ENCODE results near the gene FADD. TPM values are rescaled to one million over a fixed set of nuclear protein-coding genes. Genes with fewer than 3 reads are reported as not detected.

The FADD gene
- total and polyA plus RNA-seq, 2 donors (not counting 3 experiments of a cell fraction or from before 2014, with no cell fraction given) = 35.4 to 45.1 TPM

DNA sequence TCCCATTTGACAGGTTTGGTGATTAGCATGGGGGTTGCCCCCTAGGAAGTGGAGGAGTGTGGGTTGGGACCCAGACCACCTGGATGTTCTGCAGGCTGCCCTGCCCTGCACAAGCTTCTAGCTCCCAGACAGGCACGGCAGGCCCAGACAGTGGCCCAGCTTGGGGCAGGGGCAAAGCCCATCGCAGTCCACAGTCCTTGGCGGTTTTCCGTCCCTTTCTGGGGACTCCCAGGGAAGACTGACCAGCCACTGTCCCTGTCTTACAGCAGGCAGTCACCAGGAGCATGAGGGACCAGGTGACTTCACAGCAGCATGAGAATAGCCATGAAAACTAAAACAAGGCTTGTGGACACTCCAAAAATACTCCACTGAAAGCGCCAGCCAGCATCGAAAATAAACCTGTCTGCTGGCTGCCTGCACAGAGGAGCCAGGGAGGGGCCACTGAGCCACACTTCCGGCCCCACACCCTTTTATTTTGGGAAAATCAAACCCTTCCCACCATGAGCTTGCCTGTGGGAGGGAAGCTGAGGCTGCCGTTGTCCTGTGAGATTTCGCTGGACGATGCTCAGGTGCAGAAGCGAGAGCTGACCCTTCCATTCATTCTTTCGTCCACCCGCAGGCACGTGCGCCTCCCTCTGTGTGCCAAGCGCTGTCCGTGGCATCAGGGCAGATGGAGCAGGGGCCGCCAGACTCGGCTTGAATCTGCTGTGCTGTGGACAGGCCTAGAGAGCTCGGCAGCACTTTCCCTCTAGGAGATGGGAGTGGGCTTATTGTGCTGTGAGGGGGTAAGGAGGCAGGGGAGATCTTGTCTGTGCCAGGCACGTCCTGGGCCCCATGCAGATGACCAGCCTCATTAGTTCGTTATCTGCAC, 28.0 kb downstream of the FADD start:
- H3K36me3 ChIP-seq (ENCODE audit: control insufficient read depth in 2 of 2, extremely low read depth in 1 of 2, insufficient read depth in 2 of 2, low read length in 2 of 2) = no peaks in the 10 kb centered on the region
- FAIRE-seq (no peak), DNase-seq (ENCODE audit: low read depth, low spot score) (no peak)
- H3K27me3 ChIP-seq (ENCODE audit: control insufficient read depth in 2 of 2, insufficient read depth in 2 of 2, low read length in 2 of 2) = no peaks in the 10 kb centered on the region
- POLR2A ChIA-PET = interaction anchor here (0.6 kb wide), 1 partner anchor 10 kb away, joined by 7 read pairs; no protein-coding TSS in a partner anchor
- CTCF ChIA-PET = interaction anchor here (1.0 to 1.4 kb wide), 5 partner anchors 10 to 312 kb away, joined by 3 read pairs; no protein-coding TSS in a partner anchor
- intact Hi-C loops (cut with micrococcal nuclease) (no loop called here), dilution Hi-C loops (cut with MboI; ENCODE audit: extremely low pct_ligation_motif_present, low sequenced_read_pairs) (no loop called here)
- no peak overlapping the region for H3K9ac ChIP-seq (replicated peaks; ENCODE audit: extremely low read depth, insufficient read depth, low read length)
- H3K9me1 ChIP-seq (replicated peaks; ENCODE audit: control insufficient read depth, extremely low read depth, insufficient read depth, low read length) = no peaks in the 10 kb centered on the region
- H3K79me2 ChIP-seq (ENCODE audit: control insufficient read depth, insufficient read depth, low read length) = no peaks in the 10 kb centered on the region
- H3K27ac ChIP-seq (ENCODE audit: insufficient read depth, low read depth, low read length) = no peak overlapping the region
- no peak overlapping the region for H3K4me3 ChIP-seq (replicated peaks in 1 of 3; ENCODE audit: insufficient read depth in 1 of 3, low read depth in 1 of 3, low read length in 3 of 3)
- no TSS peak for BruUV-seq (replicated peaks)
- H2AFZ ChIP-seq (ENCODE audit: low read depth, low read length) = no peak overlapping the region
- TF ChIP-seq POLR2AphosphoS5 (IDR thresholded peaks at IDR 0.05; ENCODE audit: insufficient read depth, low read depth, low read length) (no peak), POLR2A (IDR thresholded peaks at IDR 0.05; ENCODE audit: low read depth, low read length) (no peak)
- TF ChIP-seq, protein P1, sequence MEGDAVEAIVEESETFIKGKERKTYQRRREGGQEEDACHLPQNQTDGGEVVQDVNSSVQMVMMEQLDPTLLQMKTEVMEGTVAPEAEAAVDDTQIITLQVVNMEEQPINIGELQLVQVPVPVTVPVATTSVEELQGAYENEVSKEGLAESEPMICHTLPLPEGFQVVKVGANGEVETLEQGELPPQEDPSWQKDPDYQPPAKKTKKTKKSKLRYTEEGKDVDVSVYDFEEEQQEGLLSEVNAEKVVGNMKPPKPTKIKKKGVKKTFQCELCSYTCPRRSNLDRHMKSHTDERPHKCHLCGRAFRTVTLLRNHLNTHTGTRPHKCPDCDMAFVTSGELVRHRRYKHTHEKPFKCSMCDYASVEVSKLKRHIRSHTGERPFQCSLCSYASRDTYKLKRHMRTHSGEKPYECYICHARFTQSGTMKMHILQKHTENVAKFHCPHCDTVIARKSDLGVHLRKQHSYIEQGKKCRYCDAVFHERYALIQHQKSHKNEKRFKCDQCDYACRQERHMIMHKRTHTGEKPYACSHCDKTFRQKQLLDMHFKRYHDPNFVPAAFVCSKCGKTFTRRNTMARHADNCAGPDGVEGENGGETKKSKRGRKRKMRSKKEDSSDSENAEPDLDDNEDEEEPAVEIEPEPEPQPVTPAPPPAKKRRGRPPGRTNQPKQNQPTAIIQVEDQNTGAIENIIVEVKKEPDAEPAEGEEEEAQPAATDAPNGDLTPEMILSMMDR (IDR thresholded peaks at IDR 0.05; ENCODE audit: extremely low read depth in 1 of 2, insufficient read depth in 1 of 2, low read depth in 1 of 2, low read length in 2 of 2) = no peak
- H3K4me1 ChIP-seq (ENCODE audit: control insufficient read depth, extremely low read depth, insufficient read depth, low read length) = peaks cover 7% of the 10 kb centered on the region
- H3K9me3 ChIP-seq (replicated peaks; ENCODE audit: control insufficient read depth, insufficient read depth, low read length) = no peaks in the 10 kb centered on the region
- no peaks in the 10 kb centered on the region for H4K20me1 ChIP-seq (replicated peaks; ENCODE audit: control insufficient read depth, extremely low read depth, insufficient read depth, low read length)
- no peak overlapping the region for H3K4me2 ChIP-seq (ENCODE audit: insufficient read depth, low read length)

DNA sequence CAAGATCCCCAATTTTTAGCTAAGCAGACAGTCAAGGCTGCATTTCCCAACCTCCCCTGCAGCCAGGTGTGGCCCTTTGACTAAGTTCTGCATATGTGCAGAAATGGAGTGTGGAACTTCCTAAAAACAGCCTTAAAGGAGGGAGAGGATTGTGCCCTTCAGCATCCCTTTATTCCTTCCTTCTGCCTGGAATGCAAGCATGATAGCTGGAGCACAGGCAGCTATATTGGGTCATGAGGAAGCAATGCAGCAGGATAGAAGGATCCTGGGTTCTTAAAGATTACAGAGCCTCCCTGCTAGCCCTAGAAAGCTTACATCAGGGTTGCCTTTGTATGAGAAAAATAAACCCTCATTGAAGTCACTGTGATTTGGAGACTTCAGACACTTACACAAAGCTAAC, 29.9 kb downstream of the FADD start:
- peaks cover 7% of the 10 kb centered on the region for H3K4me1 ChIP-seq (ENCODE audit: control insufficient read depth, extremely low read depth, insufficient read depth, low read length)
- DNase-seq (ENCODE audit: low read depth, low spot score) (no peak), FAIRE-seq (no peak)
- dilution Hi-C loops (cut with MboI; ENCODE audit: extremely low pct_ligation_motif_present, low sequenced_read_pairs) = no loop called here
- no peaks in the 10 kb centered on the region for H3K9me1 ChIP-seq (replicated peaks; ENCODE audit: control insufficient read depth, extremely low read depth, insufficient read depth, low read length)
- no peaks in the 10 kb centered on the region for H3K9me3 ChIP-seq (replicated peaks; ENCODE audit: control insufficient read depth, insufficient read depth, low read length)
- no peak overlapping the region for H3K27ac ChIP-seq (ENCODE audit: insufficient read depth, low read depth, low read length)
- intact Hi-C loops (cut with micrococcal nuclease) = loop anchor here (1.0 kb wide), 1 partner anchor 29 kb away; no protein-coding TSS in a partner anchor
- H3K27me3 ChIP-seq (ENCODE audit: control insufficient read depth in 2 of 2, insufficient read depth in 2 of 2, low read length in 2 of 2) = no peaks in the 10 kb centered on the region
- H3K4me2 ChIP-seq (ENCODE audit: insufficient read depth, low read length) = no peak overlapping the region
- no peaks in the 10 kb centered on the region for H4K20me1 ChIP-seq (replicated peaks; ENCODE audit: control insufficient read depth, extremely low read depth, insufficient read depth, low read length)
- ChIA-PET CTCF (interaction anchor here (0.7 kb wide), 1 partner anchor 11 kb away, joined by 3 read pairs; no protein-coding TSS in a partner anchor), POLR2A (no interaction called here)
- no peaks in the 10 kb centered on the region for H3K79me2 ChIP-seq (ENCODE audit: control insufficient read depth, insufficient read depth, low read length)
- no peaks in the 10 kb centered on the region for H3K36me3 ChIP-seq (ENCODE audit: control insufficient read depth in 2 of 2, extremely low read depth in 1 of 2, insufficient read depth in 2 of 2, low read length in 2 of 2)
- H2AFZ ChIP-seq (ENCODE audit: low read depth, low read length) = no peak overlapping the region
- H3K4me3 ChIP-seq (replicated peaks in 1 of 3; ENCODE audit: insufficient read depth in 1 of 3, low read depth in 1 of 3, low read length in 3 of 3) = no peak overlapping the region
- no TSS peak for BruUV-seq (replicated peaks)
- no peak overlapping the region for H3K9ac ChIP-seq (replicated peaks; ENCODE audit: extremely low read depth, insufficient read depth, low read length)
- TF ChIP-seq POLR2A (IDR thresholded peaks at IDR 0.05; ENCODE audit: low read depth, low read length) (no peak), EZH2 (IDR thresholded peaks at IDR 0.05; ENCODE audit: borderline replicate concordance, low read depth, low read length, severe bottlenecking) (no peak), JUN (IDR thresholded peaks at IDR 0.05; ENCODE audit: borderline replicate concordance, insufficient read depth, insufficient read length, low read depth) (no peak), MYC (IDR thresholded peaks at IDR 0.05; ENCODE audit: low read depth, low read length) (no peak), POLR2AphosphoS5 (IDR thresholded peaks at IDR 0.05; ENCODE audit: insufficient read depth, low read depth, low read length) (no peak), GATA2 (IDR thresholded peaks at IDR 0.05; ENCODE audit: insufficient read depth, insufficient read length, low read depth, low read length) (no peak), FOS (IDR thresholded peaks at IDR 0.05; ENCODE audit: borderline replicate concordance, insufficient read depth, low read length) (no peak)
- TF ChIP-seq, protein P1 (IDR thresholded peaks at IDR 0.05; ENCODE audit: extremely low read depth in 1 of 2, insufficient read depth in 1 of 2, low read depth in 1 of 2, low read length in 2 of 2) = no peak
- TF ChIP-seq, protein P2, sequence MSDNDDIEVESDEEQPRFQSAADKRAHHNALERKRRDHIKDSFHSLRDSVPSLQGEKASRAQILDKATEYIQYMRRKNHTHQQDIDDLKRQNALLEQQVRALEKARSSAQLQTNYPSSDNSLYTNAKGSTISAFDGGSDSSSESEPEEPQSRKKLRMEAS (IDR thresholded peaks at IDR 0.05; ENCODE audit: insufficient read depth, insufficient read length) = no peak

Measured in endothelial cell of umbilical vein (primary cell).